ENCODE data around the gene WASF1.
"Not testable (repeated sequence)": the region's sequence is repeated elsewhere in the genome, so short reads cannot be mapped to it uniquely, and the experiment has no call there.

WASF1 gene

GRCh38 chr6:110073474-110073873 is 106.0 kb downstream of the WASF1 start:
- H4K8ac ChIP-seq (ENCODE audit: low read depth, low read length); DNase-seq (ENCODE audit: low spot score); H3K4me1 ChIP-seq (ENCODE audit: control insufficient read depth in 2 of 2, insufficient read depth in 1 of 2, low read depth in 1 of 2, low read length in 2 of 2); H3K79me1 ChIP-seq (ENCODE audit: low read depth, low read length); H2BK5ac ChIP-seq (ENCODE audit: low read length); H3K14ac ChIP-seq (ENCODE audit: low read length); H2BK15ac ChIP-seq (ENCODE audit: low read length); H2BK120ac ChIP-seq (ENCODE audit: low read depth, low read length); H3K36me3 ChIP-seq (replicated peaks in 1 of 2; ENCODE audit: control insufficient read depth in 2 of 2, insufficient read depth in 2 of 2, low read length in 2 of 2); H3K23ac ChIP-seq (ENCODE audit: low read depth, low read length, poor library complexity); H2AK5ac ChIP-seq (ENCODE audit: low read depth, low read length); H3K27me3 ChIP-seq (ENCODE audit: control insufficient read depth in 3 of 3, insufficient read depth in 3 of 3, low read depth in 1 of 3, low read length in 3 of 3); H3K9ac ChIP-seq (ENCODE audit: low read depth, low read length, poor library complexity); H3K4me3 ChIP-seq (ENCODE audit: low read length in 2 of 2); H4K91ac ChIP-seq (ENCODE audit: low read depth, low read length, poor library complexity); H2AFZ ChIP-seq (ENCODE audit: low read length); H3K9me3 ChIP-seq (replicated peaks in 1 of 2; ENCODE audit: control insufficient read depth in 2 of 2, insufficient read depth in 1 of 2, low read depth in 1 of 2, low read length in 2 of 2); H3K27ac ChIP-seq (replicated peaks; ENCODE audit: low read length); H3K4me2 ChIP-seq (ENCODE audit: insufficient read depth, low read length, poor library complexity, severe bottlenecking); H3K18ac ChIP-seq (ENCODE audit: low read length); H3K4ac ChIP-seq (ENCODE audit: low read length); H2BK12ac ChIP-seq (ENCODE audit: low read length): not testable (repeated sequence)

- peaks cover 3 to 15% of the 10 kb centered on the region in 2 donors for H3K4me1 ChIP-seq (ENCODE audit: control insufficient read depth in 2 of 2, insufficient read depth in 1 of 2, low read depth in 1 of 2, low read length in 2 of 2)
- H3K18ac ChIP-seq (ENCODE audit: low read length), result no peak overlapping the region
- H2BK120ac ChIP-seq (ENCODE audit: low read depth, low read length), result no peak overlapping the region
- H3K23ac ChIP-seq (ENCODE audit: low read depth, low read length, poor library complexity), result no peak overlapping the region
- no peak overlapping the region for H4K91ac ChIP-seq (ENCODE audit: low read depth, low read length, poor library complexity)
- H3K9me3 ChIP-seq (replicated peaks in 1 of 2; ENCODE audit: control insufficient read depth in 2 of 2, insufficient read depth in 1 of 2, low read depth in 1 of 2, low read length in 2 of 2), result no peaks in the 10 kb centered on the region
- no peak overlapping the region for H2BK15ac ChIP-seq (ENCODE audit: low read length)
- H3K4ac ChIP-seq (ENCODE audit: low read length), result no peak overlapping the region
- DNase-seq (ENCODE audit: low spot score), result no peak
- no peak overlapping the region for H4K8ac ChIP-seq (ENCODE audit: low read depth, low read length)
- H3K27ac ChIP-seq (replicated peaks; ENCODE audit: low read length), result no peak overlapping the region
- no peak overlapping the region for H2AFZ ChIP-seq (ENCODE audit: low read length)
- no peaks in the 10 kb centered on the region for H3K79me1 ChIP-seq (ENCODE audit: low read depth, low read length)
- H3K9ac ChIP-seq (ENCODE audit: low read depth, low read length, poor library complexity), result no peak overlapping the region
- H3K14ac ChIP-seq (ENCODE audit: low read length), result no peak overlapping the region
- H2AK5ac ChIP-seq (ENCODE audit: low read depth, low read length), result no peak overlapping the region
- no peak overlapping the region for H3K4me2 ChIP-seq (ENCODE audit: insufficient read depth, low read length, poor library complexity, severe bottlenecking)
- peaks cover 0 to 5% (median 0%) of the 10 kb centered on the region in 3 experiments for H3K27me3 ChIP-seq (ENCODE audit: control insufficient read depth in 3 of 3, insufficient read depth in 3 of 3, low read depth in 1 of 3, low read length in 3 of 3)
- no peaks in the 10 kb centered on the region for H3K36me3 ChIP-seq (replicated peaks in 1 of 2; ENCODE audit: control insufficient read depth in 2 of 2, insufficient read depth in 2 of 2, low read length in 2 of 2)
- no peak overlapping the region for H2BK12ac ChIP-seq (ENCODE audit: low read length)
- H2BK5ac ChIP-seq (ENCODE audit: low read length), result no peak overlapping the region
- H3K4me3 ChIP-seq (ENCODE audit: low read length in 2 of 2), result no peak overlapping the region
- no CpG with 5 or more reads among the region's 8 CpGs for WGBS, 2 donors (ENCODE audit: extremely low coverage in 2 of 2, insufficient read length in 2 of 2, insufficient replicate concordance in 1 of 2)
Observed at GRCh38 chr6:110068592-110068967, 110.9 kb downstream of the WASF1 start.

- Histone ChIP-seq H3K23ac (ENCODE audit: low read depth, low read length, poor library complexity) (no peak overlapping the region), H3K4me3 (ENCODE audit: low read length in 2 of 2) (no peak overlapping the region)
- no peak for DNase-seq (ENCODE audit: low spot score)
Observed at GRCh38 chr6:110067837-110068591, 111.5 kb downstream of the WASF1 start.

GRCh38 chr6:110064744-110065524 is 114.5 kb downstream of the WASF1 start:
- Histone ChIP-seq H3K36me3 (replicated peaks in 1 of 2; ENCODE audit: control insufficient read depth in 2 of 2, insufficient read depth in 2 of 2, low read length in 2 of 2) (no peaks in the 10 kb centered on the region), H3K4me3 (ENCODE audit: low read length in 2 of 2) (no peak overlapping the region), H3K23ac (ENCODE audit: low read depth, low read length, poor library complexity) (no peak overlapping the region), H3K27ac (replicated peaks; ENCODE audit: low read length) (no peak overlapping the region), H2BK12ac (ENCODE audit: low read length) (no peak overlapping the region), H2AK5ac (ENCODE audit: low read depth, low read length) (no peak overlapping the region), H3K79me1 (ENCODE audit: low read depth, low read length) (no peaks in the 10 kb centered on the region), H2BK15ac (ENCODE audit: low read length) (no peak overlapping the region), H3K9me3 (replicated peaks in 1 of 2; ENCODE audit: control insufficient read depth in 2 of 2, insufficient read depth in 1 of 2, low read depth in 1 of 2, low read length in 2 of 2) (no peaks in the 10 kb centered on the region), H2BK120ac (ENCODE audit: low read depth, low read length) (no peak overlapping the region), H3K4me1 (ENCODE audit: control insufficient read depth in 2 of 2, insufficient read depth in 1 of 2, low read depth in 1 of 2, low read length in 2 of 2) (peaks cover 7 to 26% of the 10 kb centered on the region in 2 donors), H3K18ac (ENCODE audit: low read length) (peak overlapping the region; percentile 30), H3K4ac (ENCODE audit: low read length) (no peak overlapping the region), H3K14ac (ENCODE audit: low read length) (no peak overlapping the region), H3K27me3 (ENCODE audit: control insufficient read depth in 3 of 3, insufficient read depth in 3 of 3, low read depth in 1 of 3, low read length in 3 of 3) (peaks cover 0 to 17% (median 0%) of the 10 kb centered on the region in 3 experiments), H3K4me2 (ENCODE audit: insufficient read depth, low read length, poor library complexity, severe bottlenecking) (no peak overlapping the region), H4K91ac (ENCODE audit: low read depth, low read length, poor library complexity) (no peak overlapping the region), H4K8ac (ENCODE audit: low read depth, low read length) (no peak overlapping the region), H3K9ac (ENCODE audit: low read depth, low read length, poor library complexity) (peak overlapping the region; percentile 4), H2AFZ (ENCODE audit: low read length) (no peak overlapping the region), H2BK5ac (ENCODE audit: low read length) (no peak overlapping the region)
- 100% methylated on average over 1 to 2 of the region's 5 CpGs for WGBS, 2 donors (ENCODE audit: extremely low coverage in 2 of 2, insufficient read length in 2 of 2, insufficient replicate concordance in 1 of 2)
- no peak for DNase-seq (ENCODE audit: low spot score)

More at GRCh38 chr6:110067837-110068591, 111.5 kb downstream of the WASF1 start:
- H3K18ac ChIP-seq (ENCODE audit: low read length), result no peak overlapping the region
- no peak overlapping the region for H2AFZ ChIP-seq (ENCODE audit: low read length)
- no peak overlapping the region for H2BK120ac ChIP-seq (ENCODE audit: low read depth, low read length)
- no peak overlapping the region for H3K4ac ChIP-seq (ENCODE audit: low read length)
- peaks cover 0 to 5% (median 0%) of the 10 kb centered on the region in 3 experiments for H3K27me3 ChIP-seq (ENCODE audit: control insufficient read depth in 3 of 3, insufficient read depth in 3 of 3, low read depth in 1 of 3, low read length in 3 of 3)
- H4K8ac ChIP-seq (ENCODE audit: low read depth, low read length), result no peak overlapping the region
- no peak overlapping the region for H3K27ac ChIP-seq (replicated peaks; ENCODE audit: low read length)
- no CpG with 5 or more reads among the region's 6 CpGs for WGBS, 2 donors (ENCODE audit: extremely low coverage in 2 of 2, insufficient read length in 2 of 2, insufficient replicate concordance in 1 of 2)
- H2BK12ac ChIP-seq (ENCODE audit: low read length), result no peak overlapping the region
- no peaks in the 10 kb centered on the region for H3K36me3 ChIP-seq (replicated peaks in 1 of 2; ENCODE audit: control insufficient read depth in 2 of 2, insufficient read depth in 2 of 2, low read length in 2 of 2)
- no peak overlapping the region for H4K91ac ChIP-seq (ENCODE audit: low read depth, low read length, poor library complexity)
- H2BK15ac ChIP-seq (ENCODE audit: low read length), result no peak overlapping the region
- H2AK5ac ChIP-seq (ENCODE audit: low read depth, low read length), result no peak overlapping the region
- no peak overlapping the region for H3K14ac ChIP-seq (ENCODE audit: low read length)
- H3K4me1 ChIP-seq (ENCODE audit: control insufficient read depth in 2 of 2, insufficient read depth in 1 of 2, low read depth in 1 of 2, low read length in 2 of 2), result peaks cover 3 to 19% of the 10 kb centered on the region in 2 donors
- H3K79me1 ChIP-seq (ENCODE audit: low read depth, low read length), result no peaks in the 10 kb centered on the region
- H3K4me2 ChIP-seq (ENCODE audit: insufficient read depth, low read length, poor library complexity, severe bottlenecking), result no peak overlapping the region
- no peaks in the 10 kb centered on the region for H3K9me3 ChIP-seq (replicated peaks in 1 of 2; ENCODE audit: control insufficient read depth in 2 of 2, insufficient read depth in 1 of 2, low read depth in 1 of 2, low read length in 2 of 2)
- no peak overlapping the region for H3K9ac ChIP-seq (ENCODE audit: low read depth, low read length, poor library complexity)
- no peak overlapping the region for H2BK5ac ChIP-seq (ENCODE audit: low read length)
